Measurements from ENCODE around the gene CDC42BPB.

DNA sequence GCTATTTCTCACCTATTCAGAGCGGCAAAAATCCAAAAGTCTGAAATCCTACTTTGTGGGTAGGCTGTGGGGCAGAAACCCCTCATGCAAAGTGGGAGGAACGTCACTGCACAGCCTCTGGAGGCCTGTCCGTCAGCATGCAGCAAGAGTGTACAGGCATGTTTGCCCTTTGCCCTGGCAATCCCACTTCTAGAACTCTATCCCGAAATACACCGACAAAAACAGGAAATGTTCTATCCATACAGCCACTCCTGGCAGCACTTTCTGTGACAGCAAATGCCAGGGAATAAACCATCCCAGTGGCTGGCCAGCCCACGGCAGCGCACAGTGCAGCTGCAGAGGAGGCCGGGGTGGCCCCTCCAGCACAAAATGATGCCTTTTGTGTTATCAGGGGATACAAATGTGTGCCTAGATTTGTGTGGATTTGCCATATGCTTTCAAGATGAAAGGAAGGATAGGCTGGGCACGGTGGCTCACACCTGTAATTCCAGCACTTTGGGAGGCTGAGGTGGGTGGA, 95.2 kb downstream of the CDC42BPB start:
- no peak for TF ChIP-seq SUZ12 (IDR thresholded peaks at IDR 0.05; ENCODE audit: extremely low read depth, insufficient read depth, insufficient read length)
- no peak for TF ChIP-seq YY1 (IDR thresholded peaks at IDR 0.05; ENCODE audit: insufficient read depth, insufficient read length)

Measured in NT2/D1 (cell line).